Mucosa of descending colon (tissue), 3 donors: ENCODE data around the gene FAM170B. TPM values are rescaled to one million over a fixed set of nuclear protein-coding genes. Genes with fewer than 3 reads are reported as not detected.

Source experiments
- ATAC-seq: fragments of 200-7000 bp; cut with Tn5 transposase; one replicate; pipeline ENCODE4 v1.9.1; 2020; ENCODE audit warnings: mild to moderate bottlenecking, moderate library complexity
- DNase-seq, 3 donors: peaks; one replicate each; pipeline ENCODE4 v3.0.0-alpha.2; 2020
- H3K36me3 ChIP-seq: fragments of 200-600 bp; one replicate; pipeline ENCODE4 v1.8.0; 2021; ENCODE audit warnings: low read depth, mild to moderate bottlenecking
- H3K4me1 ChIP-seq: fragments of 200-600 bp; one replicate; pipeline ENCODE4 v1.8.0; 2021; ENCODE audit warnings: low read depth, mild to moderate bottlenecking
- H3K4me3 ChIP-seq: fragments of 200-600 bp; one replicate; pipeline ENCODE4 v1.8.0; 2021; ENCODE audit warnings: mild to moderate bottlenecking
- H3K9me3 ChIP-seq: fragments of 200-600 bp; one replicate; pipeline ENCODE4 v1.8.0; 2021; ENCODE audit warnings: mild to moderate bottlenecking
- intact Hi-C, 2 donors: fragments of 100-400 bp; cut with DNase I in 1 of 2; cut with micrococcal nuclease in 1 of 2; formaldehyde crosslinking; loops; one replicate each; pipeline versions ENCODE4 v1.11.0 to v1.11.1; 2022; cut with DNase I, micrococcal nuclease
- total RNA-seq, 3 donors: library from RNA; stranded (reverse); fragmentation: NEBNext Ultra II Directional in 2 of 3; extraction: Animal tissue kit (Norgen Biotek cat#: 25700) in 2 of 3; gene quantifications; one replicate each; pipeline versions ENCODE4 v1.2.1 to v1.2.4, GENCODE V29; 2021 to 2023
- TF ChIP-seq, protein P1 (sequence below): fragments of 200-600 bp; IDR thresholded peaks from one replicate; pipeline ENCODE4 v1.8.0; 2022; ENCODE audit warnings: antibody characterized with exemption, mild to moderate bottlenecking
- donor health status: DM: no; HTN: no; CAD: no; lungs with moderate emphysema.
- donor health status: DM: no; HTN: no; CAD: no.
- donor health status: DM: no; HTN: yes; CAD: no.

FAM170B gene
- total RNA-seq, 3 donors from 2014 or later, result not detected

DNA sequence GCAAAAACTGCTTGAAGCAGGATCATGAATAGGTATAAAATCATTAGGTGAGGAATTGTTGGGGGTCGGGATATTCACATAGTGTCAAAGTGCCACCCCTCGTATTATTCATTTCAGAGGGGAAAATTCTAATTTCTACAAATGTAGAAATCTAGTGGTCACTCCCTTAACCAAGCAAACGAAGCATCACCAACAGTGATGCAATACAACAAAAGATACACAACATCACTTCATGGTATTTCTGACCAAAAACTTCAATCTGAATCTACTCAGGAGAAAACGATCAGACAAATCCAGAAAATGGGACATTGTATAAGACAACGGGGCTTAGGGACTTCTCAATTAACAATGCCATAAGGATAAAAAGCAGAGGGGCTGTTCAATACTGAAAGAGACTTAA, 26.3 kb upstream of the FAM170B start:
- ATAC-seq (no peak), DNase-seq (no peak)
- H3K9me3 ChIP-seq, result no peaks in the 10 kb centered on the region
- no peaks in the 10 kb centered on the region for H3K36me3 ChIP-seq
- TF ChIP-seq, protein P1, sequence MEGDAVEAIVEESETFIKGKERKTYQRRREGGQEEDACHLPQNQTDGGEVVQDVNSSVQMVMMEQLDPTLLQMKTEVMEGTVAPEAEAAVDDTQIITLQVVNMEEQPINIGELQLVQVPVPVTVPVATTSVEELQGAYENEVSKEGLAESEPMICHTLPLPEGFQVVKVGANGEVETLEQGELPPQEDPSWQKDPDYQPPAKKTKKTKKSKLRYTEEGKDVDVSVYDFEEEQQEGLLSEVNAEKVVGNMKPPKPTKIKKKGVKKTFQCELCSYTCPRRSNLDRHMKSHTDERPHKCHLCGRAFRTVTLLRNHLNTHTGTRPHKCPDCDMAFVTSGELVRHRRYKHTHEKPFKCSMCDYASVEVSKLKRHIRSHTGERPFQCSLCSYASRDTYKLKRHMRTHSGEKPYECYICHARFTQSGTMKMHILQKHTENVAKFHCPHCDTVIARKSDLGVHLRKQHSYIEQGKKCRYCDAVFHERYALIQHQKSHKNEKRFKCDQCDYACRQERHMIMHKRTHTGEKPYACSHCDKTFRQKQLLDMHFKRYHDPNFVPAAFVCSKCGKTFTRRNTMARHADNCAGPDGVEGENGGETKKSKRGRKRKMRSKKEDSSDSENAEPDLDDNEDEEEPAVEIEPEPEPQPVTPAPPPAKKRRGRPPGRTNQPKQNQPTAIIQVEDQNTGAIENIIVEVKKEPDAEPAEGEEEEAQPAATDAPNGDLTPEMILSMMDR, result no peak
- H3K4me1 ChIP-seq, result no peaks in the 10 kb centered on the region
- intact Hi-C loops, result loop anchor here in 1 of 2 donors (10.0 kb wide), 1 partner anchor 175 kb away; no protein-coding TSS in a partner anchor
- no peak overlapping the region for H3K4me3 ChIP-seq

DNA sequence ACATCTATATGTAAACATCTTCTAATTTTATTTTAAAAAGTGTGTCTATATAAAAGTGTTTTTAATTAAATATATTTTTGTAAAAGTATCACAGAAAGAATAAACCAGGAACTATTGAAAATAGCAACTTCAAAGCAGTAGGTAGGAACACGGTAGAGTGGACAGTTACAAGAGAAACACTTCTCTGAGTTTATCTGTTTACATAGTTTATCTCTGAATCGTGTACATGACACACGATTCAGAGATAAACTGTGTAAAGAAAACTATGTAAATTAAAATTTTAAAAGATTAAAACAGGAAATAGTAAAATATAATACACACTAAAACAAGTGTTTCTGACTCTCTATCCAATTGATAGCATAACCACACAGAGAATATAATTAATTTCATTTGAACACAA, 25.1 kb upstream of the FAM170B start:
- H3K4me1 ChIP-seq, result no peaks in the 10 kb centered on the region
- no peak overlapping the region for H3K4me3 ChIP-seq
- H3K9me3 ChIP-seq, result no peaks in the 10 kb centered on the region
- H3K36me3 ChIP-seq, result no peaks in the 10 kb centered on the region
- intact Hi-C loops, result no loop called here
- TF ChIP-seq, protein P1, result no peak
- DNase-seq (no peak), ATAC-seq (no peak)

DNA sequence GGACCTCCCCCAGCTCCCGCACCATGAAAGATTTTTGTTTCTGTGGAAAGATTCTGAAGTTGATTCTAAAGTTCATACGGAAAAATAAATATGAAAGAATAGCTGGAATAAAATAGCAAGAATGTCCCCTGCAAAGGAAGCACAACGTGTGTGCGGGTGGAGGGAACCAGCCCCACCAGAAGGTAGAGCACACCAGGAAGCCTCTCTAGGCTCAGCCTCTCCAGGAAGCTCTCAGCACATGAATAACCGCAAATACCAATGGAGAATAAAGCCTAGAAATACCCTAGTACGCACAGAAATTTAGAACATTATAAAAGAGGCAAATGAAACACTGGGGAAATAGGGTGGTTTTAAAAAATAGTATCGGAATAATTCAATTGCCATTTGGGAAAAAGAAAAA, 24.6 kb upstream of the FAM170B start:
- DNase-seq, result no peak
- no peaks in the 10 kb centered on the region for H3K4me1 ChIP-seq
- intact Hi-C loops, result no loop called here
- H3K4me3 ChIP-seq, result no peak overlapping the region
- no peaks in the 10 kb centered on the region for H3K36me3 ChIP-seq
- no peak for ATAC-seq
- TF ChIP-seq, protein P1, result no peak
- no peaks in the 10 kb centered on the region for H3K9me3 ChIP-seq

DNA sequence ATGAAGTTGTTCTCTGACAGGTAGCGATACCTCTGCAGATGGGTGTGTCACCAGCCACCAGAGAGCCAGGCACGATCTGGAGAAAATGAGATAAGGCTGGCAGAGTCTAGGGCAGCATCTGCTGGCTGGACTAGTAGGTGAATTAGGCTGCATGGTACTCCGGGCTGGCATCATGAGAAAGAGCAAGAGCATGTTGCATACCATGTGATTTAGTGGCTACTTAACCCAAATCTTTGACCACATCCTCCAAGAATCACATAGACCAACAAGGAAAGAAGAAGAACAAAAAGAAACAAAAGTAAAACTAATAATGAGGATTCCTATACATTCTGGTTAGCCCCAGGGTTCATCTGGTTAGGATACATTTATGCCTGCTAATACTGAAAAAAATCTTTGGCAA, 23.4 kb upstream of the FAM170B start:
- Histone ChIP-seq H3K9me3 (no peaks in the 10 kb centered on the region), H3K36me3 (no peaks in the 10 kb centered on the region), H3K4me1 (no peaks in the 10 kb centered on the region), H3K4me3 (no peak overlapping the region)
- no peak for DNase-seq
- intact Hi-C loops, result no loop called here
- no peak for ATAC-seq
- TF ChIP-seq, protein P1, result no peak

DNA sequence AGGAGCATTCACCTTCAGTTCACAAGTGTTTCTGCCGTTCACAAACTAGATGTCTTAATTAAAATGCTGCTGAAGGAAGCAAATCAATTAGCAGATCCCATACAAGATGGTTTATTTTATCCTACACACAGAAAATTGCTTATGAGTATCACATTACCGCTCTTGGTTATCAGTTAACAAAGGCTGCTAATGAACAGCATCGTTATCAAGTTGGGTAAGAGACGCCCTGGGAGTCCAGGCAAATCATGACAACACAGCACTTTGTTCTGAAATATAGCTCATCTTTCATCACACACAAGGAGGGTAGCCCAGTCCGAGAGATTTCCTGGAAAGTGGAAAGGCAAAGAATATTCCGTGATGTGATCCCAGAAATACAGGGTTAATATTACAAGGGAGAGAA, 20.8 kb upstream of the FAM170B start:
- Histone ChIP-seq H3K4me3 (no peak overlapping the region), H3K9me3 (no peaks in the 10 kb centered on the region), H3K4me1 (no peaks in the 10 kb centered on the region), H3K36me3 (no peaks in the 10 kb centered on the region)
- TF ChIP-seq, protein P1, result no peak
- no peak for ATAC-seq
- intact Hi-C loops, result no loop called here
- no peak for DNase-seq

DNA sequence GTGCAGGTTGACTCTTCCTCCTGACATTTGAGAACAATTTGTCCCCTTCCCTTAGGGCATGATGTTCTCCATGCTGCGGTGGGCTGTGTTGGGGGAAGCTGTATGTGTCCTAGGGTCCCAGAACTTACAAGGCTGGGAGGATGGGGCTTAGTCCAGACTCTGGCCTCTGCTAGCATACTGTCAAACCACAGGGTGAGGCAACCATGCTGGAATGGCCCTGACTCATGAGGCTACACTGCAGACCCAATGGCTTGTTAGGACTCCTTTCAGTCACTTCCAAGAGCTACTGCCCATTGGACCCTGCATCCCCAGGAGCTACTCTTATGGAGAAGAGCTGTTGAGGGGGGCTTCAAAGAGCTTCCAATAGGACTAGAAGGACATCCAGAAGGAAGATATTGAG, 20.1 kb upstream of the FAM170B start:
- no peaks in the 10 kb centered on the region for H3K9me3 ChIP-seq
- H3K36me3 ChIP-seq, result no peaks in the 10 kb centered on the region
- no peak overlapping the region for H3K4me3 ChIP-seq
- TF ChIP-seq, protein P1, result no peak
- ATAC-seq, result no peak
- no peaks in the 10 kb centered on the region for H3K4me1 ChIP-seq
- intact Hi-C loops, result no loop called here
- DNase-seq, result no peak
